OCI-LY7 (cell line): ENCODE data around the gene BHLHA15. TPM values are rescaled to one million over a fixed set of nuclear protein-coding genes. Genes with fewer than 3 reads are reported as not detected.

Experiments used
- BruUV-seq: library from RNA; stranded (reverse); fragments of 400-500 nt; replicated peaks from 2 replicates; lab custom pipeline; 2021; lab: Mats Ljungman, UMichigan
- CTCF ChIA-PET: fragments of 300-600 bp; sonication (Branson Sonifier 250); formaldehyde crosslinking; loops from one replicate; lab custom pipeline; 2022; ENCODE audit warnings: antibody characterized with exemption; ENCODE audit not compliant: unreplicated experiment; lab: Charles Lee
- POLR2A ChIA-PET: fragments of 300-600 bp; sonication (Branson Sonifier 250); formaldehyde crosslinking; loops from one replicate; lab custom pipeline; 2022; ENCODE audit warnings: antibody characterized with exemption; lab: Charles Lee
- DNase-seq: peaks from one replicate; pipeline ENCODE4 v3.0.0-alpha.2; 2015; ENCODE audit warnings: low spot score
- H2AFZ ChIP-seq: fragments of 200-600 bp; sonication (generic), shearing (Covaris generic); 2 replicates; pipeline ENCODE4 v1.6.1; 2014; ENCODE audit warnings: mild to moderate bottlenecking, antibody characterized with exemption, low read length, moderate library complexity
- H3K27ac ChIP-seq: fragments of 200-600 bp; sonication (generic); 2 replicates; pipeline ENCODE4 v1.5.1; 2014; ENCODE audit warnings: mixed run types, low read depth, mild to moderate bottlenecking, moderate library complexity, low read length, inconsistent platforms; ENCODE audit not compliant: poor library complexity, severe bottlenecking
- H3K36me3 ChIP-seq: fragments of 200-600 bp; sonication (generic); 2 replicates; pipeline ENCODE4 v1.6.1; 2014; ENCODE audit warnings: mild to moderate bottlenecking, antibody characterized with exemption, low read length, moderate library complexity, mixed read lengths; ENCODE audit not compliant: insufficient read depth
- H3K4me1 ChIP-seq: fragments of 200-600 bp; sonication (generic); 2 replicates; pipeline ENCODE4 v1.5.1; 2014; ENCODE audit warnings: mild to moderate bottlenecking, low read length; ENCODE audit not compliant: insufficient read depth, poor library complexity, severe bottlenecking
- H3K4me2 ChIP-seq: fragments of 200-600 bp; sonication (generic); 2 replicates; pipeline ENCODE4 v1.6.1; 2014; ENCODE audit warnings: mild to moderate bottlenecking, low read length
- H3K4me3 ChIP-seq: fragments of 200-600 bp; sonication (generic); 2 replicates; pipeline ENCODE4 v1.5.1; 2014; ENCODE audit warnings: mild to moderate bottlenecking, low read depth, low read length; ENCODE audit not compliant: poor library complexity, severe bottlenecking
- H3K79me2 ChIP-seq: fragments of 200-600 bp; sonication (generic); 2 replicates; pipeline ENCODE4 v1.6.1; 2016; ENCODE audit warnings: low read depth, mild to moderate bottlenecking, low read length, moderate library complexity, mixed read lengths; ENCODE audit not compliant: insufficient read depth
- H3K9me2 ChIP-seq: fragments of 200-600 bp; sonication (generic); 2 replicates; pipeline ENCODE4 v1.6.1; 2016; ENCODE audit warnings: mild to moderate bottlenecking, low read length, mixed read lengths; ENCODE audit not compliant: insufficient read depth
- H3K9me3 ChIP-seq: fragments of 200-600 bp; sonication (generic); 2 replicates; pipeline ENCODE4 v1.6.1; 2014; ENCODE audit warnings: mild to moderate bottlenecking, mixed run types, low read length, mixed read lengths
- H4K20me1 ChIP-seq: fragments of 200-600 bp; sonication (generic); 2 replicates; pipeline ENCODE4 v1.6.1; 2014; ENCODE audit warnings: mild to moderate bottlenecking, antibody characterized with exemption, low read length, moderate library complexity, mixed read lengths; ENCODE audit not compliant: insufficient read depth
- EZH2phosphoT487 ChIP-seq: fragments of 200-600 bp; sonication (generic); IDR thresholded peaks from 2 replicates; pipeline ENCODE4 v1.6.1; 2018; ENCODE audit warnings: low read depth, borderline replicate concordance, mild to moderate bottlenecking, mixed run types, antibody characterized with exemption, low read length, moderate library complexity, mixed read lengths
- intact Hi-C: fragments of 100-400 bp; cut with micrococcal nuclease; formaldehyde crosslinking; loops from one replicate; pipeline ENCODE4 v1.10.0; 2022; ENCODE audit not compliant: unreplicated experiment
- total RNA-seq, 2 experiments: library from RNA; depleted of rRNA in 1 of 2; stranded (reverse); fragments of >200 nt in 1 of 2; shearing (Covaris generic) in 1 of 2; gene quantifications; 2 replicates each; pipeline ENCODE4 v1.2.3, GENCODE V29; 2014 to 2022
- TF ChIP-seq, protein P1 (sequence below): fragments of 200-600 bp; sonication (generic); conservative IDR thresholded peaks from 2 replicates; pipeline ENCODE4 v1.5.1; 2014; ENCODE audit warnings: mild to moderate bottlenecking, antibody characterized with exemption, low read length, moderate library complexity, mixed read lengths

The BHLHA15 gene
- total RNA-seq, 2 experiments from 2014 or later = 0.69 to 4.3 TPM

DNA sequence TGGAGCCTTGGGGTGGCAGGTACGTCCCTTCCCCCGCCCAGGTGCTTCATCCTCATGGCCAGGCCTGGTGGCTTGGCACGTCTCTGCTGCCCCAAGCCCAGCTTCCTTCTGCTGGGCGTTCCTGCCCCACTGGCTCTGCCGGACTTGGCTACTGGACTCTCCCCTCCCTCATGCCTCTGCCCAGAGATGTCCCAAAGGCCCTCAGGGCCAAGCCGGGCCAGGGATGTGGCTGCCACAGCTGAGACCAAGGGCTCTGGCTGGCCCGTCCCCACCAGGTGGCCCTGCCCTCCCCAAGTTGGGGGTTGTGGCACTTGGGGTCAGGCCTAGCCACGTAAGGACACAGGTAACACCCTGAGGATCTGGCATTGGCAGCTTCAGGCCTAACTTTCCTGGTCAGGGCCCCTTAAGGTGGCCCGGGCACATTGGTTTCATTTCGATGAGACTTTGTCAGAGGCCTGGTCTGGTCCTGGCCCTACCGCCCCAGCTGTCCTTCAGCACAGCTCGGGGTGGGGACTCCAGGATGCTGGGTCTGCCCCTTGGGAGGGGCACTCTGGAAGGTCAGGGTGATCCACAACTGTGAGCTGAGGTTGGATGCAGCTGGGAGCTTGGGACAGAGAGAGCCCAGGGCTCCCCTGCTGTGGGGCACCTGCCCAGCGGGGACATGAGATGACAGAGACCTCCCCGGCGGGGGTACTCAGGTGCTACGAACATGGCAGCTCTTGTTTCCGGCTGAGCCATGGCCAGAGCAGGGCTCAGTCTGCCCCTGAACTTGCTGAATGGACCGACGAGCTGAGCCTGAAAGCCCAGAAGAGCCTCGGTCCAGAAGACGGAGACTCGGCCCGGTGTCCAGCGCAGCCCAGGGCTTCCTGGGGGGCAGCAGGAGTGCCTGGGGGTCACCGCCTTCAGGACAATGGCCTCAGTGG is 2.9 kb downstream of the BHLHA15 start:
- DNase-seq = no peak
- ChIA-PET CTCF (no interaction called here), POLR2A (no interaction called here)
- intact Hi-C loops = no loop called here
- H3K79me2 ChIP-seq = no peaks in the 10 kb centered on the region
- BruUV-seq = no TSS peak
- H3K36me3 ChIP-seq = no peaks in the 10 kb centered on the region
- no peaks in the 10 kb centered on the region for H3K9me3 ChIP-seq
- H4K20me1 ChIP-seq = no peaks in the 10 kb centered on the region
- no peak for TF ChIP-seq EZH2phosphoT487
- TF ChIP-seq, protein P1, sequence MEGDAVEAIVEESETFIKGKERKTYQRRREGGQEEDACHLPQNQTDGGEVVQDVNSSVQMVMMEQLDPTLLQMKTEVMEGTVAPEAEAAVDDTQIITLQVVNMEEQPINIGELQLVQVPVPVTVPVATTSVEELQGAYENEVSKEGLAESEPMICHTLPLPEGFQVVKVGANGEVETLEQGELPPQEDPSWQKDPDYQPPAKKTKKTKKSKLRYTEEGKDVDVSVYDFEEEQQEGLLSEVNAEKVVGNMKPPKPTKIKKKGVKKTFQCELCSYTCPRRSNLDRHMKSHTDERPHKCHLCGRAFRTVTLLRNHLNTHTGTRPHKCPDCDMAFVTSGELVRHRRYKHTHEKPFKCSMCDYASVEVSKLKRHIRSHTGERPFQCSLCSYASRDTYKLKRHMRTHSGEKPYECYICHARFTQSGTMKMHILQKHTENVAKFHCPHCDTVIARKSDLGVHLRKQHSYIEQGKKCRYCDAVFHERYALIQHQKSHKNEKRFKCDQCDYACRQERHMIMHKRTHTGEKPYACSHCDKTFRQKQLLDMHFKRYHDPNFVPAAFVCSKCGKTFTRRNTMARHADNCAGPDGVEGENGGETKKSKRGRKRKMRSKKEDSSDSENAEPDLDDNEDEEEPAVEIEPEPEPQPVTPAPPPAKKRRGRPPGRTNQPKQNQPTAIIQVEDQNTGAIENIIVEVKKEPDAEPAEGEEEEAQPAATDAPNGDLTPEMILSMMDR = no peak
- no peak overlapping the region for H2AFZ ChIP-seq
- no peak overlapping the region for H3K4me2 ChIP-seq
- no peak overlapping the region for H3K4me3 ChIP-seq
- no peak overlapping the region for H3K27ac ChIP-seq
- H3K4me1 ChIP-seq = peaks cover 20% of the 10 kb centered on the region
- H3K9me2 ChIP-seq = no peaks in the 10 kb centered on the region

DNA sequence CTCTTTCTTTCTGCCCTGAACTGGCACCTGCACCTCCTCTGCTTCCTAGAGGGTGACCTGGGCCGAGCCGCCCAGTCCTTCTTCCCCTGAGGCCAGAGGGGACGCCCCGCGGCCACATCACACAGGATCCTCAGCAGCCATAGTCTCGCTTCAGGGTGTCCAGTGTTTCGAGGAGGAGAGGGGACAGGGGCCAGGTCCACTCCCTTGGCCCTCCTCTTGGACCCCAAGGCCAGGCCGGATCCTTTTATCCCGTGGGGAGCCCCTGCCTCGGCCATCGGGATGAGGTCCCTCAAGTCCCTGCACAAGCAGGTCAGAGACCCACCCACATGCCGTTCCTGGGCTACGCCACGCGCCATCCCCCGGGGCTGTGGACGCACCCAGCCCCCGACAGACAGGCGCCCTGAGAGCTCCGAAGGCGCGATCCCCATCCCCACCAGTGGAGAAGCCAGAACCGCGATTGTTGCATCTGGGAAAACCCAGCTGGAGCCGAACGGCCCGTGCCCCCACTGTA is 3.6 kb downstream of the BHLHA15 start:
- Histone ChIP-seq H2AFZ (no peak overlapping the region), H3K4me2 (no peak overlapping the region), H3K9me2 (no peaks in the 10 kb centered on the region), H3K79me2 (no peaks in the 10 kb centered on the region), H4K20me1 (no peaks in the 10 kb centered on the region), H3K4me3 (no peak overlapping the region), H3K9me3 (no peaks in the 10 kb centered on the region), H3K27ac (no peak overlapping the region), H3K4me1 (peaks cover 27% of the 10 kb centered on the region), H3K36me3 (no peaks in the 10 kb centered on the region)
- no peak for TF ChIP-seq EZH2phosphoT487
- TF ChIP-seq, protein P1 = no peak
- intact Hi-C loops = no loop called here
- no TSS peak for BruUV-seq
- POLR2A ChIA-PET = no interaction called here
- DNase-seq = no peak
- CTCF ChIA-PET = no interaction called here
